HL-60/S4 (cell line): ENCODE results near the gene FOXN3.

Source experiments
- in situ Hi-C: fragments of 300-500 bp; cut with MboI; formaldehyde crosslinking; loops from 2 replicates; pipeline ENCODE4 v1.14.3; 2022; ENCODE audit warnings: low sequenced_read_pairs

Gene FOXN3, protein sequence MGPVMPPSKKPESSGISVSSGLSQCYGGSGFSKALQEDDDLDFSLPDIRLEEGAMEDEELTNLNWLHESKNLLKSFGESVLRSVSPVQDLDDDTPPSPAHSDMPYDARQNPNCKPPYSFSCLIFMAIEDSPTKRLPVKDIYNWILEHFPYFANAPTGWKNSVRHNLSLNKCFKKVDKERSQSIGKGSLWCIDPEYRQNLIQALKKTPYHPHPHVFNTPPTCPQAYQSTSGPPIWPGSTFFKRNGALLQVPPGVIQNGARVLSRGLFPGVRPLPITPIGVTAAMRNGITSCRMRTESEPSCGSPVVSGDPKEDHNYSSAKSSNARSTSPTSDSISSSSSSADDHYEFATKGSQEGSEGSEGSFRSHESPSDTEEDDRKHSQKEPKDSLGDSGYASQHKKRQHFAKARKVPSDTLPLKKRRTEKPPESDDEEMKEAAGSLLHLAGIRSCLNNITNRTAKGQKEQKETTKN

GRCh38 chr14:89417091-89417464, at the start of gene FOXN3:
TSS of gene FOXN3 (minus strand) at chr14:89417233. CDS start at chr14:89412476, 4,757 bp downstream.
- in situ Hi-C loops, result no loop called here

DNA sequence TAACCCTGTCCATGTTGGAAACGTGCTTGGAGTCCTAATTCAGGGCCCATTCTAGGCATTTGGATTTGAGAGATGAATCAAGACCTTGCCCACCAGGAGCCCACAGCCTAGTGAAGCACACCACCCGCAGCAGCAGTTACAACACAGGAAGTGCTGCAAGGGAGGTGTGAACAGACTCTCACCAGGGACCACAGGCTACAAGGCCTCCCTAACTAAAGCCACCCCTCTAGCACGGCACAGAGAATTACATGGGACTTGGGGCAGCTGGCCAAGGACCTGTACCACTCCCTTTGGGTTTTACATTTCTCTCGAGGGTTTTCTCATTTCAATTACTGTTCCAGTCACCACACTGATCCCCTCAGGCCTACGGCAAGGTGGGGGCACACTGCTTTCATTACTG, 49.5 kb upstream of the FOXN3 start:
- in situ Hi-C loops, result no loop called here

- in situ Hi-C loops, result no loop called here
These were observed 48.8 kb upstream of the FOXN3 start for GRCh38 chr14:89465876-89466275.

GRCh38 chr14:89461256-89461655, 44.2 kb upstream of the FOXN3 start:
- in situ Hi-C loops, result no loop called here

- in situ Hi-C loops, result no loop called here
These were observed 41.8 kb upstream of the FOXN3 start for GRCh38 chr14:89458713-89459420.

DNA sequence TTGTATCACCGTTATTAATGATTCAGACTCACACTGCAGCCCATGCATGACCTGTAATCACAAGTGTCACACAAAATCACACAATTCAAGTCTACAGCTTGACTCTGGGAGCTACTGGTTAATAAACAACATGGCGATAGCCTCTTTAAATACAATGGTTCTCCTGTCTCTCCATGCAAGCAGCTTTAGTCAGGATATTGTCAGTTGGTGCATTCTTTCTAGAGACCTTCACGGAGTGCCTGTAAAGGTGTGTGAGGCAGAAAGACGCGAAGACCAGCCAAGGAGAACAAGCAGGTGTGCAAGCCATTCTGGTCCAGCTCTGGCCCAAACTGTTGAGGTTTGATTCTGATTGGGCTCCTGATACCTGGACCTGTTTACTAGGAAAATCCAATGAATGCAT, 40.0 kb upstream of the FOXN3 start:
- in situ Hi-C loops, result no loop called here

DNA sequence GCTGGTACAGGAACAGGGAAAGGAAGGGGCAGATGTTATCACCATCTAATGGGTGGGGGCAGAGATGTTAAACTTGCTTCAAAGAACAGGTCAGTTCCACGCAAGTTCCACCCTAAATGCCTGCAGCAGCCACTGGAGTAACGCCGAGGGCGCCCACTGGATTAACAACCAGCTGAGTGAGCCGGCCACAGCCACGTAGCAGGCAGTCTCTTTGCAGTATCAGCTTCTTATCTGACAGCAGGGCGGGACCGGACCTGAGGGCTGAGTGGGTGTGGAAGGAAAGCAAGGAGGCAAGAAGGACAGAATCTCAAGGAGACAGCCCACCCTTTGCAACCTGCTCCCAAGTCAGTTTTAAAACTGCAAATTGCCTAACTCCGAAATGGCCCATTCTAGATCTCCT, 38.4 kb upstream of the FOXN3 start:
- in situ Hi-C loops, result no loop called here

- in situ Hi-C loops, result no loop called here
These were observed 38.0 kb upstream of the FOXN3 start for GRCh38 chr14:89454996-89455395.

- in situ Hi-C loops, result no loop called here
These were observed 35.2 kb upstream of the FOXN3 start for GRCh38 chr14:89452281-89452680.

GRCh38 chr14:89451229-89451628, 34.2 kb upstream of the FOXN3 start:
- in situ Hi-C loops, result no loop called here

- in situ Hi-C loops, result no loop called here
These were observed 30.3 kb upstream of the FOXN3 start for GRCh38 chr14:89447182-89447944.

- in situ Hi-C loops, result no loop called here
These were observed 28.4 kb upstream of the FOXN3 start for GRCh38 chr14:89445273-89445973.

DNA sequence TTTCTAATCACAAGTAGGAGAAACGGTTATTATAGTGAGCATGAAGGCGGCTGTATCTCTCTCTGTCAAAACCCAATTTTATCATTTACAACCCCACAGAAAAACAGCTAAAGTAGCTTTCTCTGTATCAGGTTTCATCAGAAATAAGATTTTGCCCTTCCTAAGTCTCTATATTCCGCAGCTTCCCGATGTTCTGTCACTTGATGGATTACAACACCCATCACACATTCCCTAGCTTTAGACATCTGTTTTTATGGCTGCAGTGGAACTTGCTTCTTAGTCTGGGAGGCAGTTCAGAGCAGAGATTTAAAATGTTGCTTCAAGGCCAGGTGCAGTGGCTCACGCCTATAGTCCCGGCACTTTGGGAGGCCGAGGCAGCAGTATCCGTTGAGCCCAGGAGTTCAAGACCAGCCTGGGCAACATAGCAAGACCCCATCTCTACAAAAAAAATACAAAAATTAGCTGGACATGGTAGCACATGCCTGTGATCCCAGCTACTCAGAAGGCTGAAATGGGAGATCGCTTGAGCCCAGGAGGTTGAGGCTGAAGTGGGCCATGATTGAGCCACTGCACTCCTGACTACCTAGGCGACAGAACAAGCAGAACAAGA, 27.6 kb upstream of the FOXN3 start:
- in situ Hi-C loops, result no loop called here

DNA sequence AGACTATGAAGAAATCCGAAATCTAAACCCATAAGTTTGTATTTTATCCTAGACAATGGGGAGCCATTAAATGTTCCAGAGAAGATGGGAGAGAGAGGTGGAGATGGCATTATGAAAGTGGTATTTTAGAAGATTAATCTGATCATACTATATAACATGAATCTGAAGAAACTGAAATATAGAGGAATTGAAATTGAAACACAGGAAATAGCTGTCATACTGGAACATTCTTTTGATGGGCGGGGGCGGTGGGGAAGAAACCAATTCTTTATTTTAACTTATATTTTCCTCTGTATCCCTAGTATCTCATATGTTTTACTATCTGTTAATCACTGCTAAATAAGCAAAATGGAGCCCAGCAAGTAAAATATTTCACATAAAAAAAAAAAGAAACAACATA, 27.0 kb upstream of the FOXN3 start:
- in situ Hi-C loops, result no loop called here

DNA sequence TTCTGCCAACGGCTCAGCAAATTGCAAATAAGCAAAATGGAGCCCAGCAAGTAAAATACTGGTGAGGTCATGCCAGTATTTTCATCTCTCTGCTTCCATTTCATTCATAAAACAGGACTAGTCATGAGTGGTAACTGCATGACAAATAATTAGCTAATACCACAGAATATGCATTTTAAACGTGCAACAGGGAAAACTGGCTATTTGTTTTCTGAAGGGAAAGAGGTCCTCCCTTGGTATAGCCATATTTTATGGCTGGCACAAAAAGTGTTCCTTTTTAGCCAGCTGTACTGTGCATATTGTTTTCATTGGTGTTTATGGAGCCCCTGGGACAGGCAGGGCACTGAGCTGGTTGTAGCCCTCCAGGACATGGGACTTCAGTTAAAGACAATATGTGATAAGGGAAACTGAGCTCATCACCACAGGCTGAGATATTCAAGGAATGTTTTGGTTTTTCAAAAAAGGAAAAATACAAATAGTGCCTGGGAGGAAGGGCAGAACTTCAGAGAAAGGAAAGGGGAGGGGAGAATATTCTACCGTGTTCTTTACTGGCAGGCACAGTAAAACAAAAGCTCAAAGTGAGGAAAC, 26.1 kb upstream of the FOXN3 start:
- in situ Hi-C loops, result no loop called here

- in situ Hi-C loops, result no loop called here
These were observed 25.2 kb upstream of the FOXN3 start for GRCh38 chr14:89442280-89442679.

GRCh38 chr14:89440986-89441909, 24.2 kb upstream of the FOXN3 start:
- in situ Hi-C loops, result no loop called here

- in situ Hi-C loops, result no loop called here
These were observed 19.0 kb upstream of the FOXN3 start for GRCh38 chr14:89435892-89436656.
